Measurements from ENCODE around the gene GNG12. TPM values are rescaled to one million over a fixed set of nuclear protein-coding genes. Genes with fewer than 3 reads are reported as not detected.
A peak's percentile ranks its signal among the peaks of the same experiment; 100 is the strongest.

Gene GNG12
- total and polyA plus RNA-seq, 9 of the 15 experiments (the other 6 are each of a cell fraction or from before 2014, with no cell fraction given) = 2.6 to 6.0 (median 4.1) TPM

DNA sequence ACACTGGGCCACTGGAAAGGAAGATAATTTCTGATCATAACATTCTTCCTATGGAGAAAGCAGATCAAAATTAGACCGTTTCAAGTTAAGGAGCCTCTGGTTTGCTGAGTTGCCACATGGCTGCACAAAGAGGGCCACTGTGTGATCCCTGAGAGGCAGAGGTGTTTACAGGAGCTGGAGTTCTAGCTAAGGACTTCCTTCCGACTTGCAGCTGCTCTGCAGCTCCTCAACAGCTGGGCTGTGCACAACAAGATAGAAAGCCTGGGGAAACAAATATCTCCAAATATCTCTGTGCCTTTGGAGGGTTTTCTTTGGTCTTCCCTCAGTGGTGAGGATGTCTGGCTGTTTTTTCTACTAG is 121.4 kb downstream of the GNG12 start (continued):
- peak; percentile 51; the same call in 1 of the 2 replicates for TF ChIP-seq EP400 (IDR thresholded peaks at IDR 0.05)
- TF ChIP-seq L3MBTL2 (IDR thresholded peaks at IDR 0.05) = peak; percentile 57; the same call in 1 of the 2 replicates
- TF ChIP-seq ZNF609 (CRISPR knock-in tag; IDR thresholded peaks at IDR 0.05; ENCODE audit: borderline replicate concordance) = no peak
- no peak for TF ChIP-seq ILK (tag; IDR thresholded peaks at IDR 0.05; ENCODE audit: borderline replicate concordance, low read depth)
- TF ChIP-seq HNRNPH1 (optimal IDR thresholded peaks at IDR 0.05; ENCODE audit: low read depth, low read length) = no peak
- no peak for TF ChIP-seq ASH1L (IDR thresholded peaks at IDR 0.05; ENCODE audit: borderline replicate concordance, low read depth, partially characterized antibody)
- peak; percentile 48; the same call in 1 of the 2 replicates for TF ChIP-seq ARID1B (IDR thresholded peaks at IDR 0.05)
- 0 out of 2 replicates have a peak, but pooled peaks have one; percentile 3 for TF ChIP-seq NFIC (IDR thresholded peaks at IDR 0.05)

All from K562 (cell line).